Measurements from ENCODE around the gene CDC14B.
"Not testable (repeated sequence)": the region's sequence is repeated elsewhere in the genome, so short reads cannot be mapped to it uniquely, and the experiment has no call there.

The CDC14B gene

DNA sequence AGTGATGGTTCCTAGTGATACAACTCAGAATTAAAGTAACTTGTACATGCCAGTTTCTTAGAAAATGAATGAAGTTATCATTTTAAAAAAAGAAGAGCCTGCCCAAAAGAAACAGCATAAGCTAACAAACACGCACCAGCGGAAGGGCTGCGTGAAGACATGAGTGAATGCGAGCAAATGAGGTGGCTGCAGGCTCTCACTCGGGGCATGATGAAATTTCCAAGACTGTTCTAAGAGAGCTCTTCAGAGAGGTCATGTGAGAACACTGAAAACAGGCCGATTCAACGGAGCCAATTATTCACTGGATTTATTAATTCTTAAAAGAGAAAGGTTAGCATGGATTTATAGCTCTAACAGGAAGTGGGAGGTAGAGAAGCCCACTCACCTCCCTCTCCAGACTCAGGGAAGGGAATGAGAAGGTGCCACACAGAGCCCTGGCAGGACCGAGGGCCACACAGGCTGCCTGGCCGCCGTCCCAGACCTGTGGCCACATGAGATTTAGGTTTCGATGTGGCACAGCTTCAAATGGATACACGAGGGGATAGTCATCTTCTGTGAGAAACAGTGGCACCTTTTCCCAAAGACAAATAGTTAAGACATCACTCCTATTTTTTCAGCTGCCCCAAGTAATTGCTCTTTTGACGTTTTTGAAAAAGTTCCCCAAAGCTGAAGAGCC, 114.2 kb downstream of the CDC14B start:
- Histone ChIP-seq H3K9me3 (ENCODE audit: control insufficient read depth, low read depth, low read length) (no peaks in the 10 kb centered on the region), H3K27me3 (ENCODE audit: control insufficient read depth, insufficient read depth, low read length) (no peaks in the 10 kb centered on the region), H3K4me1 (ENCODE audit: control insufficient read depth, low read depth, low read length) (peaks cover 21% of the 10 kb centered on the region), H3K36me3 (ENCODE audit: control insufficient read depth, low read depth, low read length) (peaks cover 5% of the 10 kb centered on the region), H3K9ac (ENCODE audit: low read length) (no peak overlapping the region), H3K4me3 (ENCODE audit: low read length) (no peak overlapping the region), H3K27ac (ENCODE audit: low read length) (no peak overlapping the region)

DNA sequence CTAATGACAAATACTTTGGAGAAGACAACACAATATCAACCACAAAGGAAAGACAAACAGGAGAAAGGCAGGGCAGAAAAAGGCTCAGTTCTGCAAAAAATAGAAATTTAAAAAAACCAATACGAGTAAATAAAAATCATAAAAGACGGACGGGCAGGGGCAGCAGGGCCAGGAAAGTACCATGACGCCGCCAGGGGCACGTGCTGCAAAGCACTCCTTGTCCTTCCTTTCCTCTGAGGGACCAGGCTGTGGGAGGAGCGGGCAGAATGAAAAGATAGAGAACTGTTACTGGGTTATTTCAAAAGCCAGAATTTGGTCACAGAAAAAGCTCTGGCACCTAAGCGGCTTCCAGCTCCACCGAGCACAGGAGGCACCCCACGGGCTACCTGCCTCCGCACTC, 115.7 kb downstream of the CDC14B start:
- peaks cover under 1% of the 10 kb centered on the region for H3K36me3 ChIP-seq (ENCODE audit: control insufficient read depth, low read depth, low read length)
- H3K4me1 ChIP-seq (ENCODE audit: control insufficient read depth, low read depth, low read length): peaks cover 13% of the 10 kb centered on the region
- no peak overlapping the region for H3K4me3 ChIP-seq (ENCODE audit: low read length)
- no peaks in the 10 kb centered on the region for H3K27me3 ChIP-seq (ENCODE audit: control insufficient read depth, insufficient read depth, low read length)
- no peak overlapping the region for H3K9ac ChIP-seq (ENCODE audit: low read length)
- H3K9me3 ChIP-seq (ENCODE audit: control insufficient read depth, low read depth, low read length): no peaks in the 10 kb centered on the region
- H3K27ac ChIP-seq (ENCODE audit: low read length): no peak overlapping the region

- not testable (repeated sequence) for H3K9me3 ChIP-seq (ENCODE audit: control insufficient read depth, low read depth, low read length); H3K36me3 ChIP-seq (ENCODE audit: control insufficient read depth, low read depth, low read length); H3K9ac ChIP-seq (ENCODE audit: low read length); H3K27me3 ChIP-seq (ENCODE audit: control insufficient read depth, insufficient read depth, low read length); H3K4me3 ChIP-seq (ENCODE audit: low read length); H3K27ac ChIP-seq (ENCODE audit: low read length)
- peaks cover 13% of the 10 kb centered on the region for H3K4me1 ChIP-seq (ENCODE audit: control insufficient read depth, low read depth, low read length)
Measured at GRCh38 chr9:96503374-96503748, 116.3 kb downstream of the CDC14B start.

DNA sequence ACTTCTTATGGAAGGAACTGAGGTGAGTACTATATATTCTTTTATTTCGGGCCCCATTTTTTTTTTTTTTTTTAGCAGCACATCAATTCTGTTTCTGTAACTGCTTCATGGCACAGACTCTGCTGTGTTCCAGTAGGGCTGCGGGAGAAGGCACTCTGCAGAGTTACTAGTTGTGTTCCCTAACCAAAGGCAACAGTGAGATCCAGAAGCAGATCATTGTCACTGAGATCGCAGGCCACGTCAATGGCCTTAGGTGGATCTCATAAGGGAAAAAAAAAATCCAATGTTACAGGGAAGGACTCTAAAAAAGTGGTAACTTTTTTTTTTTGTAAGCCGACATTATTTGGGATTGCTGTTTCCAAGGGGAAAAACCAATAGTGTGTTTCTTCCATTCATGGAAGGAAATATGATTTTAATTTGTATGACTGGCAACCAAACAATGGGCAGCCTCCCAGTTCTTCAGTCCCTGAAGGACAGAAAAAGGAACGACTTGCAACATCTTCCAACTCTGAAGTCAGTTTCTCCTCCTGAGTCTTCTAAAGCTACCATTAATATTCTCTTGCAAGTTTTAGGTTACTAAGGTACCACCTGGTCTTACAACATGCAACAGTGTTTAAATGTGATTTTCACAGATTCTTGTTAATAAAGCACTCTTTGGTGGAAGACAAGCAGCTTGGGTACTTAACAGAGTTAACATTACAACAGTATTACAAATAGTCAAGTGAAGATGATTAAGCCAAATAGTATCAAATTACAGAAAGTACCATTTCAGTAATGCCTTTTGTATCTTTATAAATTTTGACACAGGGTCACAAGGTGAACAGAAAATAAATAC, 116.9 kb downstream of the CDC14B start:
- Histone ChIP-seq H3K27ac (ENCODE audit: low read length) (no peak overlapping the region), H3K4me3 (ENCODE audit: low read length) (no peak overlapping the region), H3K4me1 (ENCODE audit: control insufficient read depth, low read depth, low read length) (peaks cover 13% of the 10 kb centered on the region), H3K9ac (ENCODE audit: low read length) (no peak overlapping the region), H3K9me3 (ENCODE audit: control insufficient read depth, low read depth, low read length) (no peaks in the 10 kb centered on the region), H3K27me3 (ENCODE audit: control insufficient read depth, insufficient read depth, low read length) (no peaks in the 10 kb centered on the region), H3K36me3 (ENCODE audit: control insufficient read depth, low read depth, low read length) (no peaks in the 10 kb centered on the region)

DNA sequence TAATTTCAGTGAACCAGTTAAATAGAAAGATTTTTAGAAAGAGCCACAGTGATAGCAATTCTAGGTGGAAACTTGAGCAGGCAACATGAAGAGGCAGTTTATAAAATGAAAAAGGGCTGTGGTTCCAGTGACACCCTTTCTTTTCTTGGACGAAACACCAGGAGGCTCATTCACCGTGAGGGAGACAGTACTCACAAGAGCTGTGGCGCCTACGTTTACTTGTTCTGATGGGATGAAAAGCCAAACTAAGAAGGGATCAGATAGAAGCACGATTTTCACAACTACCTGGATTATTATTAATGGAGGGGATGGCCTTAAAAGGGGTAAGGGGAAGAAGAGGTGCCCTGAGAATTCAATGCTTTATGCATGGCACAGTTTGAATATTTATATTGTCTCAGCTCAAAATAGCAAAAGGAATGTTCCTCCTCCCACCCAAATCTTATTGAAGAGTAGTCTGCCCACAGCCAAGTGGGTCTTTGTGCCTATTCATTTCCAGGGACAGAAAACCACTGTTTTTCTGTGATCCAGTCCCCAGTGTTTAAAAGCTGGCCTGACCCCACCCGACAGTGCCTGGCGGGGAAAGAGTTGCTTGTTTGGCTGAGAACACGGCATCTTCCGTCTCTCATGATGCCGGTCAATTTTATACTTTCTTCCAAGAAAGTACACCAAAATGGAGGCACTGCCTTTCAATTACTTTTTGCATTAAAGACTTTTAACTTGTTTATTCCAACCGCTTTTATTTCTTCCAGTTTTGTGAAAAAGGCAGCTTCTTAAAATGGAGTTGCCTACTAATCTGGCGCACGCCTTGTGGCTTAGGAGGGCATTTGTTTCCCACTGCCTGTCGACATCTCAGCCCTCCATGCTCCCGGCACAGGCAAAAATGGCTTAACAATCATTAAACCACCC, 117.8 kb downstream of the CDC14B start:
- Histone ChIP-seq H3K27me3 (ENCODE audit: control insufficient read depth, insufficient read depth, low read length) (no peaks in the 10 kb centered on the region), H3K9ac (ENCODE audit: low read length) (no peak overlapping the region), H3K9me3 (ENCODE audit: control insufficient read depth, low read depth, low read length) (no peaks in the 10 kb centered on the region), H3K27ac (ENCODE audit: low read length) (no peak overlapping the region), H3K4me3 (ENCODE audit: low read length) (no peak overlapping the region), H3K36me3 (ENCODE audit: control insufficient read depth, low read depth, low read length) (no peaks in the 10 kb centered on the region), H3K4me1 (ENCODE audit: control insufficient read depth, low read depth, low read length) (peaks cover 13% of the 10 kb centered on the region)

- H3K36me3 ChIP-seq (ENCODE audit: control insufficient read depth, low read depth, low read length): no peaks in the 10 kb centered on the region
- H3K27ac ChIP-seq (ENCODE audit: low read length): no peak overlapping the region
- no peaks in the 10 kb centered on the region for H3K27me3 ChIP-seq (ENCODE audit: control insufficient read depth, insufficient read depth, low read length)
- H3K4me1 ChIP-seq (ENCODE audit: control insufficient read depth, low read depth, low read length): peaks cover 13% of the 10 kb centered on the region
- H3K9me3 ChIP-seq (ENCODE audit: control insufficient read depth, low read depth, low read length): no peaks in the 10 kb centered on the region
- H3K9ac ChIP-seq (ENCODE audit: low read length): no peak overlapping the region
- H3K4me3 ChIP-seq (ENCODE audit: low read length): no peak overlapping the region
Measured at GRCh38 chr9:96500696-96501632, 118.7 kb downstream of the CDC14B start.

GRCh38 chr9:96499257-96499656, 120.4 kb downstream of the CDC14B start:
- H3K27me3 ChIP-seq (ENCODE audit: control insufficient read depth, insufficient read depth, low read length): no peaks in the 10 kb centered on the region
- H3K4me3 ChIP-seq (ENCODE audit: low read length): no peak overlapping the region
- no peak overlapping the region for H3K27ac ChIP-seq (ENCODE audit: low read length)

DNA sequence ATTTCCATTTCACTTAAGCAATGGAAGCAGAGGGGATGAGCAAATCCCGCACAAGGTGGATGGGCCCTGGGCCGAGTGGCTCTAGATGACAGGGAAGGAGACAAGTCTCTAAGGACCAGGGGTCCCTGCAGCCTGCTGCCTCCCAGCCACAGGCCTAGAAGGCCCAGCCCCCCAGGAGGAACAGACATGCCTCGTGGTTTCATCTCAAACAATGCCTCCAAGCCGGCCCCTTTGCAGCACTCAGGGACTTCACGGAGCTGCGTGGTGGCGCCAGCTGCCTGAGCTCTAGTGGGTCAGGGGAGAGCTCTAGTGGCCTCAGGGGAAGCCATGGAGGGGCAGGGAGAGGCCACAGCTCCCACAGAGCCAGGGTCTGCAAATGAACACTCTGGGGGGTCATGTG, 120.8 kb downstream of the CDC14B start:
- no peak overlapping the region for H3K9ac ChIP-seq (ENCODE audit: low read length)
- no peak overlapping the region for H3K4me3 ChIP-seq (ENCODE audit: low read length)
- H3K9me3 ChIP-seq (ENCODE audit: control insufficient read depth, low read depth, low read length): no peaks in the 10 kb centered on the region
- H3K27ac ChIP-seq (ENCODE audit: low read length): no peak overlapping the region
- no peaks in the 10 kb centered on the region for H3K36me3 ChIP-seq (ENCODE audit: control insufficient read depth, low read depth, low read length)
- H3K4me1 ChIP-seq (ENCODE audit: control insufficient read depth, low read depth, low read length): peaks cover 11% of the 10 kb centered on the region
- no peaks in the 10 kb centered on the region for H3K27me3 ChIP-seq (ENCODE audit: control insufficient read depth, insufficient read depth, low read length)

More at GRCh38 chr9:96499257-96499656, 120.4 kb downstream of the CDC14B start:
- H3K36me3 ChIP-seq (ENCODE audit: control insufficient read depth, low read depth, low read length): no peaks in the 10 kb centered on the region
- peaks cover 13% of the 10 kb centered on the region for H3K4me1 ChIP-seq (ENCODE audit: control insufficient read depth, low read depth, low read length)
- H3K9me3 ChIP-seq (ENCODE audit: control insufficient read depth, low read depth, low read length): no peaks in the 10 kb centered on the region
- no peak overlapping the region for H3K9ac ChIP-seq (ENCODE audit: low read length)

GRCh38 chr9:96497117-96497399, 122.6 kb downstream of the CDC14B start:
- Histone ChIP-seq H3K36me3 (ENCODE audit: control insufficient read depth, low read depth, low read length) (no peaks in the 10 kb centered on the region), H3K4me1 (ENCODE audit: control insufficient read depth, low read depth, low read length) (no peaks in the 10 kb centered on the region), H3K9ac (ENCODE audit: low read length) (no peak overlapping the region), H3K27me3 (ENCODE audit: control insufficient read depth, insufficient read depth, low read length) (no peaks in the 10 kb centered on the region), H3K4me3 (ENCODE audit: low read length) (no peak overlapping the region), H3K27ac (ENCODE audit: low read length) (no peak overlapping the region), H3K9me3 (ENCODE audit: control insufficient read depth, low read depth, low read length) (no peaks in the 10 kb centered on the region)

- no peak overlapping the region for H3K9ac ChIP-seq (ENCODE audit: low read length)
- peaks cover 3% of the 10 kb centered on the region for H3K36me3 ChIP-seq (ENCODE audit: control insufficient read depth, low read depth, low read length)
- H3K27me3 ChIP-seq (ENCODE audit: control insufficient read depth, insufficient read depth, low read length): no peaks in the 10 kb centered on the region
- H3K9me3 ChIP-seq (ENCODE audit: control insufficient read depth, low read depth, low read length): no peaks in the 10 kb centered on the region
- H3K4me1 ChIP-seq (ENCODE audit: control insufficient read depth, low read depth, low read length): no peaks in the 10 kb centered on the region
- no peak overlapping the region for H3K4me3 ChIP-seq (ENCODE audit: low read length)
- H3K27ac ChIP-seq (ENCODE audit: low read length): no peak overlapping the region
Measured at GRCh38 chr9:96496368-96497116, 123.1 kb downstream of the CDC14B start.

Measured in iPS-18a (cell line).